Activated CD4-positive, alpha-beta T cell treated with anti-CD3 and anti-CD28 coated beads, Interleukin-2, amount 50 U/mL, for 1 hour (primary cell): ENCODE data around the gene RNLS.
"Not testable (repeated sequence)": the region's sequence is repeated elsewhere in the genome, so short reads cannot be mapped to it uniquely, and the experiment has no call there.

Experiments used
- DNase-seq: peaks from one replicate; pipeline ENCODE4 v3.0.0-alpha.2; 2020

RNLS gene

GRCh38 chr10:88332503-88333247, 250.4 kb downstream of the RNLS start:
- no peak for DNase-seq

GRCh38 chr10:88330174-88330573, 252.9 kb downstream of the RNLS start:
- no peak for DNase-seq

- DNase-seq: no peak
Observed at GRCh38 chr10:88322324-88323063, 260.6 kb downstream of the RNLS start.

- no peak for DNase-seq
Observed at GRCh38 chr10:88319960-88320517, 263.1 kb downstream of the RNLS start.

- DNase-seq: no peak
Observed at GRCh38 chr10:88318803-88319202, 264.3 kb downstream of the RNLS start.

- DNase-seq: no peak
Observed at GRCh38 chr10:88317099-88317498, 266.0 kb downstream of the RNLS start.

- no peak for DNase-seq
Observed at GRCh38 chr10:88316292-88316861, 266.7 kb downstream of the RNLS start.

GRCh38 chr10:88315755-88316154, 267.4 kb downstream of the RNLS start:
- DNase-seq: no peak

GRCh38 chr10:88314362-88314761, 268.8 kb downstream of the RNLS start:
- no peak for DNase-seq

- no peak for DNase-seq
Observed at GRCh38 chr10:88313878-88314277, 269.2 kb downstream of the RNLS start.

- no peak for DNase-seq
Observed at GRCh38 chr10:88312855-88313254, 270.3 kb downstream of the RNLS start.

- DNase-seq: no peak
Observed at GRCh38 chr10:88311264-88311663, 271.9 kb downstream of the RNLS start.

GRCh38 chr10:88309365-88309764, 273.8 kb downstream of the RNLS start:
- DNase-seq: no peak

- DNase-seq: not testable (repeated sequence)
Observed at GRCh38 chr10:88308361-88308760, 274.8 kb downstream of the RNLS start.

- no peak for DNase-seq
Observed at GRCh38 chr10:88299787-88300186, 283.3 kb downstream of the RNLS start.

GRCh38 chr10:88297103-88297502, 286.0 kb downstream of the RNLS start:
- no peak for DNase-seq

GRCh38 chr10:88293651-88294230, 289.4 kb downstream of the RNLS start:
- no peak for DNase-seq

GRCh38 chr10:88293073-88293472, 290.0 kb downstream of the RNLS start:
- no peak for DNase-seq

GRCh38 chr10:88292185-88292514, 291.0 kb downstream of the RNLS start:
- no peak for DNase-seq

GRCh38 chr10:88291289-88292184, 291.6 kb downstream of the RNLS start:
- DNase-seq: no peak

GRCh38 chr10:88289342-88289741, 293.8 kb downstream of the RNLS start:
- no peak for DNase-seq

- no peak for DNase-seq
Observed at GRCh38 chr10:88288320-88289059, 294.6 kb downstream of the RNLS start.
